GM10266 (cell line): ENCODE data around the gene PRR15.
"Not testable (repeated sequence)": the region's sequence is repeated elsewhere in the genome, so short reads cannot be mapped to it uniquely, and the experiment has no call there.

ENCODE experiments used
- DNase-seq: peaks from one replicate; pipeline ENCODE4 v3.0.0; 2012; ENCODE audit errors: extremely low spot score
- TF ChIP-seq, protein P1 (sequence below): IDR thresholded peaks from 2 replicates; pipeline ENCODE4 v1.5.1; 2012; ENCODE audit warnings: mild to moderate bottlenecking, low read depth; ENCODE audit not compliant: control insufficient read depth, insufficient read depth; ENCODE audit errors: missing control alignments

The PRR15 gene, protein sequence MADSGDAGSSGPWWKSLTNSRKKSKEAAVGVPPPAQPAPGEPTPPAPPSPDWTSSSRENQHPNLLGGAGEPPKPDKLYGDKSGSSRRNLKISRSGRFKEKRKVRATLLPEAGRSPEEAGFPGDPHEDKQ

DNA sequence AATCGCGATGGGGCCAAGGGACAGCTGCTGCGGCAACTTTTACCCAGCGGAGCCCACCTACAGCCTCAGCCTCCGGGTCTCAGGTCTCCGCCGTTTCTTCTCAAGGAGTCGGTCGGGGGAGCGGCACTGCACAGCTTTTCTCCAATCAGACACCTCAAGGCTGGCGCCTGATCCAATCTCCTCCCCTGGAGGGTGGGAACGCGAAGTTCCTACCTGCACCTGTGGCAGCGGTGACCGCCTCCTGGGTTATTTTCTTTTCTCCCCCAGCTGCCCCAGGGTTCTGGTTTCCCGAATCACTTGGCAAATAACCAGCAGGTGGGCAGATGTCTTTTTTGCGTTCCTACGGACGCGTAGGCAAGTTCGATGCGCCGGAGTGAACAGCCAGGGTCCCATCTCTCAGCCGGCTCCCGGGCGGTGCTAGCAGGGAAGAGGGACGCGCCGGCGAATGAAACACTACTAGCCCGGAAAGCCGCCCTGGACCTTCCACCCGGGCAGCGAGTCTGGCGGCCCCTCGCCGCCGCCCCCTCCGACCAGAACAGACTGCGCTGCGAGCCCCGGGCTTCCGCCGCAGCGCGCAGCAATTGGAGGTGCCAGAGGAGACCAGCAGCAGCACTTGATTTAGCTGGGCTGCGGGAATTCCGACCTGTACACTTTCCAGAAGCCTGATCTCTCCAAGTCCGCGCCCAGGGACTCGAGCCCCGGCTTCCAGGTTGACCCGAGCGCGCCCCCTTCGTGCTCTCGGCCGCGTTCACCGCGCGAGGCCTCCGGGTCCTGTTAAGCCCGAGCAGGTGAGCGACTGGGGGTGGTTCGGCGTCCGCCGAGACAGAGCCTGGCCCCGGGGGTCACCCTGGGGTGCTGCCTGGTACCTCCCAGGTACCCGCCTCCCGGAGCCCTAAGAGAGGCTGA lies at the start of gene PRR15:
Gene PRR15, plus strand, starts transcription at position 246 of the 906 bp plus-strand sequence. CDS start 2,495 bp downstream, outside the sequence.
- DNase-seq = peak; percentile 20
- TF ChIP-seq, protein P1, sequence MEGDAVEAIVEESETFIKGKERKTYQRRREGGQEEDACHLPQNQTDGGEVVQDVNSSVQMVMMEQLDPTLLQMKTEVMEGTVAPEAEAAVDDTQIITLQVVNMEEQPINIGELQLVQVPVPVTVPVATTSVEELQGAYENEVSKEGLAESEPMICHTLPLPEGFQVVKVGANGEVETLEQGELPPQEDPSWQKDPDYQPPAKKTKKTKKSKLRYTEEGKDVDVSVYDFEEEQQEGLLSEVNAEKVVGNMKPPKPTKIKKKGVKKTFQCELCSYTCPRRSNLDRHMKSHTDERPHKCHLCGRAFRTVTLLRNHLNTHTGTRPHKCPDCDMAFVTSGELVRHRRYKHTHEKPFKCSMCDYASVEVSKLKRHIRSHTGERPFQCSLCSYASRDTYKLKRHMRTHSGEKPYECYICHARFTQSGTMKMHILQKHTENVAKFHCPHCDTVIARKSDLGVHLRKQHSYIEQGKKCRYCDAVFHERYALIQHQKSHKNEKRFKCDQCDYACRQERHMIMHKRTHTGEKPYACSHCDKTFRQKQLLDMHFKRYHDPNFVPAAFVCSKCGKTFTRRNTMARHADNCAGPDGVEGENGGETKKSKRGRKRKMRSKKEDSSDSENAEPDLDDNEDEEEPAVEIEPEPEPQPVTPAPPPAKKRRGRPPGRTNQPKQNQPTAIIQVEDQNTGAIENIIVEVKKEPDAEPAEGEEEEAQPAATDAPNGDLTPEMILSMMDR = no peak

DNA sequence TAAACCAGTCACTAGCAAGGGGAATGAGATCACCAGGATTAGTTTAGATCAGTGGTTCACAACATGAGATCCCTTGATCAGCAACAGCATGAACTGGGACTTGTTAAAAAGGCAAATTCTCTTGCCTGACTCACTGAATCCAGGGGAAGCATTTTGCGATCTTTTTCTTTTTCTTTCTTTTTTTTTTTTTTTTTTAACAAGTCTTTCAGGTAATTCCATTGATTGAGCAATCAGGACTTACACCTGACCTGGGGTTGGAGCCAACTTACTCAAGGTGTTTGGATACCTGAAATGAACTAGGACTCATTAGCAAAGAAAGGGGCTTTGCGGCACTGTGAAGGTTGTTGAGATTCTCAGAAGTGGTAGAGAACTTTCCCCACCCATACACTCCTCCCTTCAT lies 47.1 kb upstream of the PRR15 start:
- DNase-seq = no peak
- TF ChIP-seq, protein P1 = no peak

GRCh38 chr7:29518616-29519015 lies 45.0 kb upstream of the PRR15 start:
- TF ChIP-seq, protein P1 = no peak
- no peak for DNase-seq

GRCh38 chr7:29523728-29524127 lies 39.9 kb upstream of the PRR15 start:
- no peak for DNase-seq
- TF ChIP-seq, protein P1 = no peak

DNA sequence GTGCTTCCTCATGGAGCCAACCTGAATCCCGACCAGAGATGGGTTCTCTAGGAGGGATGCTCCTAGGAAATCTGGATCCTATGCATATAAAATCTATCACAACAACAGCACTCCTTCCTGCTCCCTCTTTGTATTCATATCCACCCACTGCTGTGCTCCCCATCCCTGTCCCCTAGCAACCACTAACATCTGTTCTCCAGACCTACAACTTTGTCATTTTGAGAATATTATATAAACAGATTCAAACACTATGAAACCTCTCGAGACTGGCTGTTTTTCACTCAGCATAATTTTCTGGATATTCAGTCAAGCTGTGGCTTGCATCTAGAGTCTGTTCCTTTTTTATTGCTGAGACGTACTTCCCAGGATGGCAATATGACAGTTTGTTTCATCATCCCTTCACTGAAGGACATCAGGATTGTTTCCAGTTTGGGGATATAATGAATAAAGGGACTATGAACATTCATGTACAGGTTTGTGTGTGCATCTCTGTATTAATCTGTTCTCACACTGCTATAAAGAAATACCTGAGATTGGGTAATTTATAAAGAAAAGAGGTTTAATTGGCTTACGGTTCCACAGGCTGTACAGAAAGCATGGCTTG lies 36.0 kb upstream of the PRR15 start:
- no peak for DNase-seq
- TF ChIP-seq, protein P1 = no peak

DNA sequence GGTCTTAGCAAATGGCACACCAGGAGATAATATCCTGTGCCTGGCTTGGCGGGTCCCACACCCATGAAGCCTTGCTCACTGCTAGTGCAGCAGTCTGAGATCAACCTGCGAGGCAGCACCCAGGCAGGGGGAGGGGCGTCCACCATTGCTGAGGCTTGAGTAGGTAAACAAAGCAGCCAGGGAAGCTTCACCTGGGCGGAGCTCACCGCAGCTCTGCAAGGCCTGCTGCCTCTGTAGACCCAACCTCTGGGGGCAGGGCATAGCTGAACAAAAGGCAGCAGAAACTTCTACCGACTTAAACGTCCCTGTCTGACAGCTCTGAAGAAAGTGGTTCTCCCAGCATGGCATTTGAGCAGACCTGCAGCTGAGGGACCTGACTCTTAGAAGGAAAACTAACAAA lies 35.1 kb upstream of the PRR15 start:
- not testable (repeated sequence) for DNase-seq

DNA sequence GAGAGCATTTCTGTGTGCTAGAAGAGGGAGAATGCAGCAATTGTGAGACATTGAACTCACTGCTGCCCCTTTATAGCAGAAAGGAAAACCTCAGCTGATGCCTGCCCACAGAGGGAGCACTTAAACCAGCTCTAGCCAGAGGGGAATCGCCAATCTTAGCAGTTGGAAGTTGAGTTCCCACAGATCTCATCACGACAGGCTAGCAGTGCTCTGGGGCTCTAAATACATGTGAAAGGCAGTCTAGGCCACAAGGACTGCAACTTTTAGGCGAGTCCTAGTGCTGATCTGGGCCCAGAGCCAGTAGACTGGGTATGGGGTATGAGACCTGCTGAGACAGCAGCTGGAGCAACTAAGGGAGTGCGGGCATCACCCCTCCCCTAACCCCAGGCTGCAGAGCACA lies 25.2 kb upstream of the PRR15 start:
- no peak for DNase-seq

More for the DNA sequence above, 25.2 kb upstream of the PRR15 start:
- TF ChIP-seq, protein P1 = no peak
